Midbrain (tissue), 1 donor: Measurements from ENCODE around the gene KLK14.

Experiments
- DNase-seq: peaks from one replicate; lab custom pipeline; 2025; lab: John Stamatoyannopoulos, UW

KLK14 gene, protein sequence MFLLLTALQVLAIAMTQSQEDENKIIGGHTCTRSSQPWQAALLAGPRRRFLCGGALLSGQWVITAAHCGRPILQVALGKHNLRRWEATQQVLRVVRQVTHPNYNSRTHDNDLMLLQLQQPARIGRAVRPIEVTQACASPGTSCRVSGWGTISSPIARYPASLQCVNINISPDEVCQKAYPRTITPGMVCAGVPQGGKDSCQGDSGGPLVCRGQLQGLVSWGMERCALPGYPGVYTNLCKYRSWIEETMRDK

GRCh38 chr19:51082611-51083010 is at the start of gene KLK14:
KLK14 (minus strand) TSS chr19:51082887; CDS start chr19:51082614, 273 bp downstream.
- no peak for DNase-seq

- peak; percentile 32 for DNase-seq
Observed at GRCh38 chr19:51131780-51132680, 49.3 kb upstream of the KLK14 start.

GRCh38 chr19:51129716-51130115 is 47.0 kb upstream of the KLK14 start:
- DNase-seq = no peak

GRCh38 chr19:51128227-51128626 is 45.5 kb upstream of the KLK14 start:
- DNase-seq = no peak

DNA sequence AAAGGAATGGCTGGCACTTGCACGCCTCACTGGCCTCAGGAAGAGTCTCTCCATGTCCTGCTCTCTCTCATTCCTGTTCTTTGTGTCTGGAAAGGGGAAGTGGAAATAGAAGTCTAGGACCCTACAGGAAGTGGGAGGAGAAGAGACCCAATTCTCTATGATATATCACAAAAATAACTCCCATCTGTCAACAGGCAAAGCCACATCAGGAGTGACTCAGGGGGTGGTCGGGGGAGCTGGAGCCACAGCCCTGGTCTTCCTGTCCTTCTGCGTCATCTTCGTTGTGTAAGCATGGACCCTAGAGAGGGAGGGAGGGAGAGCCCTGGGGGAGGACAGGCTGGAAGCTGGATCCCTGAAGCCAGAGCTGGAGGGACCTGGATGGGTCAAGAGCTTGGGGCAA is 45.1 kb upstream of the KLK14 start:
- peak; percentile 9 for DNase-seq

DNA sequence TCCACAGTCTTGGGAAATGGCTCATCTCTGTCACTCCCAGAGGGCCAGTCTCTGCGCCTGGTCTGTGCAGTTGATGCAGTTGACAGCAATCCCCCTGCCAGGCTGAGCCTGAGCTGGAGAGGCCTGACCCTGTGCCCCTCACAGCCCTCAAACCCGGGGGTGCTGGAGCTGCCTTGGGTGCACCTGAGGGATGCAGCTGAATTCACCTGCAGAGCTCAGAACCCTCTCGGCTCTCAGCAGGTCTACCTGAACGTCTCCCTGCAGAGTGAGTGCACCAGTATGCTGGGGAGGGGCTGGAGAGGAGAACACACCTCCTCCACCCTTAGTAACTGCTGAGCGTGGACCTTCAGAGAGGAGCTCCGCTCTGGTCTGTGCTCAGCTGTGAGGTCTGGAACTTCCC is 44.3 kb upstream of the KLK14 start:
- DNase-seq = no peak

- no peak for DNase-seq
Observed at GRCh38 chr19:51125421-51126075, 42.9 kb upstream of the KLK14 start.

- no peak for DNase-seq
Observed at GRCh38 chr19:51124729-51125128, 42.0 kb upstream of the KLK14 start, which contains the start of gene SIGLEC9. SIGLEC9 (plus strand) TSS chr19:51124906; CDS start chr19:51124975, 69 bp downstream.

- no peak for DNase-seq
Observed at GRCh38 chr19:51124216-51124615, 41.5 kb upstream of the KLK14 start.

- DNase-seq = no peak
Observed at GRCh38 chr19:51123802-51124201, 41.1 kb upstream of the KLK14 start.

- no peak for DNase-seq
Observed at GRCh38 chr19:51123381-51123800, 40.7 kb upstream of the KLK14 start.

GRCh38 chr19:51122112-51122981 is 39.7 kb upstream of the KLK14 start:
- DNase-seq = no peak

DNA sequence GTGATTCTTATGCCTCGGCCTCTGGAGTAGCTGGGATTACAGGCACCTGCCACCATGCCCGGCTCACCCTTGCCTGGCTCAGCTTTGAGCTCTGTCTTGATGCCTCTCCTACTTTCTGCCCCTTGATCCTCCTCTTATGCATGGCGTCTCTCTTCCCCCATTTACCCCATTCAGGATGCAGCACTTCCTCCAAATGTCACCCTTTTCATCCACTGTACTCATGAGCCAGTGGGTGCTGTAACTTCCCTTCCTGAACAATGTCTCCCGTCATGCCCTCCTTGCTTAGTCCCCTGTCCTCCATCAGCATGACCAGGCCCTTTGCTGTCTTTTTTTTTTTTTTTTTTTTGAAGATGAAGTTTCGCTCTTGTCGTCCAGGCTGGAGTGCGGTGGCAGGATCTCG is 38.6 kb upstream of the KLK14 start:
- no peak for DNase-seq

- DNase-seq = no peak
Observed at GRCh38 chr19:51120160-51120559, 37.5 kb upstream of the KLK14 start.

DNA sequence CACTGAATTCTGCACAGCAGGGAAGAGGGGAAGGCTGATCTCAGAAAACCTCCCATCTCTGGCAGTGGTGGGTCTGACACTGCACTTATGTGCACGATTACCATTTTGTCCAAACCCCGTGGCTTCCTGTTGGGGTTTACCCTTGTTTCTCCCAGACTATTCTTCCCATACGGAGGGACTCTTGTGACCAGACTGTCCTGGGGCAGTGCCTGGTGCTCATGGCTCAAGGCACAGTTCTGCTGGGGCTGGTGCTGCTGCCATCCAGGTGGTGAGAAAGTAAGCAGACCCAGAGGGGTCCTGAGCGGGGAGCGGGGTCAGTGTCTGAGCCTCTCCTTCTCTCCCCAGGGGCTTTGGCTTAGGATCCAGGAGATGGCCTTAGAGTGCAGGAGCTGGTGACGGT is 36.9 kb upstream of the KLK14 start:
- no peak for DNase-seq

DNA sequence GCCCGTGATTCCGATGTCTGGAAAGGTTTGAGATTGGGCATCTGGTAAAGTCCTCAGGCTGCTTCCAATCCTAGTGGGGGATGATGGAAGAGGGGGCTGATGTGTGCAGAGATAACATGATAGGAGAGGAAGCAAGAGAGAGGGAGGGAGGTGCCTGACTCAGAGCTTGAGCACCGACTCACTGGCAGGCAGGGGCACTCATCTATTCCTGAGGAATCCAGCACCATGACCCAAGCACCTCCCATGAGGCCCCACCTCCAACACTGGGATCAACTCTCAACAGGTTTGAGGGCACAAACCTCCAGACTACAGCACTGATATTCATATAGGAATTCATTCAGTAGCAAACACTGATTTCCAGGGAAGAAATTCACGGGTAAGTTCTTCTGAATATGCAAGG is 36.4 kb upstream of the KLK14 start:
- DNase-seq = no peak

GRCh38 chr19:51116736-51117286 is 34.1 kb upstream of the KLK14 start:
- no peak for DNase-seq

DNA sequence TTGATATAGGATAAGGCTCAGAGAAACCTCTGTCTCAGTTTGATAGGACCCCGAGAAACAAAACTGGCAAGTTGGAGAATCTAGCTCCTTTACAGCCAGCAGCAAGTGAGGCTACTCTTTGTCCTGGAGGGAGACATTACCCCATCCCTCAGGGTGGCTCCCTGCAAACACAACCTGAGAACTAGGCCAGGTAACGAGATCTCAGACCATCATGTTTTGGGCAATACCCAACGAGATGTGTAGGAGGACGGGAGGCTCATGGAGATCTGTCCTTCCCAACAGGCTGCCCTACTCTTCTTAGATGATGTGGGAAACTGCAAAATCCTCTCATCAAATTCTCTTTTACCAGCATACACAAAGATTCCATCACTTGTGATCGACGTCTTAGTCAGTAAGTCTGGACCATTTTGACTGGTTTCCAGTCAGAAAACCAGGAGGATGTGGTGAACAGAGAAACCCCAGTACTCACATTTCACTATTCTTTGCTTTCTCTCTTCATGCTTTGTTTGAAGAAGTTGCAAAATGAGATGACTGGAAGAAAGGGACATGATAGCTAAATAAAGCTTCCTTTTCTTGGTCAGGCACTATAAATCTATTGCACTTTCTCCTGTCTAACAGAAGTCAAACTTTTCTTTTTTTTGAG is 31.5 kb upstream of the KLK14 start:
- no peak for DNase-seq

- DNase-seq = no peak
Observed at GRCh38 chr19:51111606-51112005, 28.9 kb upstream of the KLK14 start.

GRCh38 chr19:51110666-51110971 is 27.9 kb upstream of the KLK14 start:
- no peak for DNase-seq

GRCh38 chr19:51108805-51109146 is 26.1 kb upstream of the KLK14 start:
- no peak for DNase-seq
